CD4-positive, alpha-beta T cell treated with Interleukin-4 for 4 hours (primary cell): ENCODE measurements around the gene CHAF1B.
A peak's percentile ranks its signal among the peaks of the same experiment; 100 is the strongest.
"Not testable (repeated sequence)": the region's sequence is repeated elsewhere in the genome, so short reads cannot be mapped to it uniquely, and the experiment has no call there.

ENCODE experiments used
- DNase-seq: peaks from one replicate; pipeline ENCODE4 v3.0.0-alpha.2; 2020

The CHAF1B gene

DNA sequence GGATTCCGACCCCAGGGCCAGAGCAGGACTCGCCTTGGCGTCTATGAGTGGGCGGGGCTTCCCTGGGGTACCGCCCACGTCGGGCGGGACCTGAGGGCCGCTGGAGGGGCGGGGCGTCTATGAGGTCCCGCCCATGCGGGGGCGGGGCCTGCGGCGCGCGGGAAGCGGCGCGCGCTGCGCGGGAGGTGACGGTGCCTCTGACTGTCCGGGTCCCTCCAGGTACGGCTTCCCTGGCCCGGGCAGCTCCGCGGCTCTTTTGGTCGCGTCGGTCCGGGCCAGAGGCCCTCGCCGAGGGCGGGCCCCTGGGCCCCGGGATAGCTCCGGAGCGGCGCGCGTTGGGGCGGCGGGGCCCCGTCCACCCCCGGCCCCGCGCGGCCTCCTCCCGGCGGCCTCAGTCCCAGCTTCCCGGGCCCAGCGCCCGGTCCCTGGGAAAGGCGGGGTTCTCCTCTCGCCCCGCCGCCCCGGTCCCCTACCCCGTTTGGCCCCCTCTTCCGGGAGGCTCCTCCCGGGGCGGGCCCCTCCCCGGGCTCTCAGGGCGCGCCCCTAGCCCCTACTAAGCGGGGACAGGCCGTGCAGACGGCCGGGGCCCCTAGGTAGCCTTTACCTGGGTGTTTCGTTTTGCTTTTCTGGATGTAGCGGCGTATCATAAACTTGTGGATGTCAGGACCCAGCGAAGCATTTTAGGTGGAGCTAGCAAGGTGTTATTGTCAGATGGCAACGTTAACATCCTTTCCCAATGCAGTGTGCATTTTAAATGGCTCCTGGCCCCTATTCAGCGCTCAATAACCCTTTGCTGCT, at the start of gene CHAF1B:
CHAF1B (plus strand) TSS at position 160 of the 798 bp plus-strand sequence. CDS start 745 bp downstream, outside the sequence.
- DNase-seq, result peak; percentile 64

DNA sequence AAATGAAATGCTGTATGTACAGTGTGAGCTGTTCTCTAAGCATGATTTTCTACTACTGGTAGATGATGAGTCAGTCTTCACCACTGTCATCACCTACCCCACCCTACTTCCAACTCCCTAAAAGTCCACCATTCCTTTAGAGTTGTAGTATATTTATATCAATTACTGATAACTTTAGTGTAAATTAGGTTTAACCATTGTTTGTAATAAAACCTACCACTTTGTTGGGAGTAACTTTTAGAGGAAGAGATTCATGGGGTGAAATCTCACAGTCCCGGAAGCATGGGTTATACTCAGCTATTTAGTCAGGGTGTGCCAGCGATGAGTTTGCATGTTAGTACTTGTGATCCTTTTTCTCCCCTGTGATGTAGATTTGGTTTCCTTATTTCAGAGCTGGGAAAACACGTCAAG, 48.1 kb upstream of the CHAF1B start:
- DNase-seq, result no peak

DNA sequence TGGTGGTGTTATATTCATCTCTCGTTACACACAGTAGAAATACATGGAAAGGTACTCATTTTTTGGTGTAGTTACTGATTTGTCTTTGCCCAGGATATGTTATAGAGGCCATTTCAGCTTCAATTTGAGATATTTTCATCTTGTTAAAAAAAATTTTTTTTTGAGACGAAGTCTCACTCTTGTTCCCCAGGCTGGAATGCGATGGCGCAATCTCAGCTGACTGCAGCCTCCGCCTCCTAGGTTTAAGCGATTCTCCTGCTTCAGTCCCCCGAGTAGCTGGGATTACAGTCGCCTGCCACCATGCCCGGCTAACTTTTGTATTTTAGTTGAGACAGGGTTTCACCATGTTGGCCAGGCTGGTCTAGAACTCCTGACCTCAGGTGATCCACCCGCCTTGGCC, 46.2 kb upstream of the CHAF1B start:
- DNase-seq, result no peak

DNA sequence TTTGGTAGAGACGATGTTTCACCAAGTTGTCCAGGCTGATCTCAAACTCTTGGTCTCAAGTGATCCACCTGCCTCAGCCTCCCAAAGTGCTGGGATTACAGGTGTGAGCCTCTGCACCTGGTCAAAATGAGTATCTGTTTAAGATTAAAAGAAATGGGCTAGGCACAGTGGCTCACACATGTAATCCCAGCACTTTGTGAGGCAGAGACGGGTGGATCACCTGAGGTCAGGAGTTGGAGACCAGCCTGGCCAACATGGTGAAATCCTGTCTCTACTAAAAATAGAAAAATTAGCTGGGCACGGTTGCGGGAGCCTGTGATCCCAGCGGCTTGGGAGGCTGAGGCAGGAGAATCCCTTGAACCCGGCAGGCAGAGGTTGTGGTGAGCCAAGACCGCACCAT, 42.6 kb upstream of the CHAF1B start:
- not testable (repeated sequence) for DNase-seq

DNA sequence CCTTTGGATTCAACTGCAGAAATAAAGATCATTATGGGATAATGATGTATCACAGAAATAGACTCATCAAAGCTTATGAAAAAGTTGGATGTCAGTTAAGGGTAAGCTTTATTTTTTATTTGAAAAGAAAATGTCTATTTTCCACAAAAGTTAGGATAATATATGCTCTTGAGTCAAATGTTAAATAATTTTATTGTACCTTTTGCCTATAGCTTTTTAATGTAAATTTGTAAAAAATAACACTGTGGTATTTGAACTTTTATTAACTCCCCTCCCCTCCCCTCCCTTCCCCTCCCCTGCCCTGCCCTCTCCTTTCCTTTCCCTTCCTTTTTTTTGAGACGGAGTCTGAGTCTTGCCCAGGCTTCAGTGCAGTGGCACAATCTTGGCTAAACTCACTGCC, 40.3 kb upstream of the CHAF1B start:
- no peak for DNase-seq

DNA sequence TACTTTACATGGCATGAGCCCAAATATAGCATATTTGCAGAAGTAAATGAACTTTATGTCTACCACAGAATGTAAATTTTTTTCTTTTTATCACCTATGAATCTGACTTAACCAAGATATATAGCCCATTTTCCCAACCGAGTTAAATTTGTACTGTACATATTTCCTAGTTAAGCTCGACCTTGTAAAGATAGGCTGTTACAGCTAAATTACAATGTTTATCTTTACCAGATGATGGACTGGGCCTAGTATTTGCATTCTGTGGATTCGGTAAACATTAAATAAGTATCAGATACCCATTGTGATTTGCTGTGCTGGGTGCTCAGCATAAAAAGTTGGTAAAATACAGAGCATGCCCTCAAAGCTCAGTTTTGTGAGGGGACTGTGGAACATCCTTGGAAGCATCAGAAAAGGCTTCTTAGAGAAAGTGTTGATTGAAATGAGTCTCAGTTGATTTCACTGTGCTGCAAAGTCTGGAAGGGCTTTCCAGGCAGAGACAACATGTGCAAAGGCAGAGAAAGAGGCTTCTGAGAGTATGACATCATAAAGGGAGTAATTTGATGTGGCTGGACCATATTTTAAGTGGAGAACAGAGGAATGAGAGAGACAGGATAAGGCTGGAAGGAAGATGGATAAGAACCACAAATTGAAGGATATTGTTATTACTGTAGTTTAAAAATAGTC, 37.8 kb upstream of the CHAF1B start:
- DNase-seq, result no peak

DNA sequence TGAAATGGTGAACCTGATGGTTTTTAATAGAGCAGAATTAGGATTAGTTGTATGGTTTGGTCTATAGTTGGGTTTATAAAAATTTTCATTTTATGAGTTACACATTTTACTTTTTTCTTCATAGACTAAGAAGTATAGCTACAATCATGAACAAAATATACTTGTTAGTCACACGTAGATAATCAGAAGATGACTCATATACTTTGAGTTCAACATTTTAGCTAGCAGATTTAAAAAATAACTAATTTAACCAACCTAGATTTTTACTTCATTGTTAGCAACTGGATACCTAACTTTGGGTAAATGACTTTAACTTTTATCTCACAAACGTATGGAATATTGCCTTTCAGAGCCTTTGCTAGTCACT, 37.2 kb upstream of the CHAF1B start:
- DNase-seq, result no peak

DNA sequence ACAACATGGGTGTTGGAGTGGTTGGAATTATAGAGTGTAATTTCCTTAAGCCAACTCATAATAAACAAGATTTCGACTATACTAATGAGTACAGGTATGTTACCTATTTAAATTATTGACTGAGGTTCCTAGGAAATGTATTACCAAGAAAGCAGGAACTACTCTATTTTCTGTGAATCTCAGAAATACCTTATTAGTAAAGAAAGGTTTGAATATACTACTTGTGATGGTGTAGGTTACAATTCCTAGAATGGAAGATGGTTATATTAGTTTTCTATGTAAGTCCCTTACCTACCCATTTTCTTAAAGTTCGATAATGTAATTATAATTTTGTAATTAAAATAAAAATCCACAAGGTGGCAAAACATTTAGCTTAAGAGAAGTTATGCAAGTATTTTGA, 35.9 kb upstream of the CHAF1B start:
- no peak for DNase-seq

DNA sequence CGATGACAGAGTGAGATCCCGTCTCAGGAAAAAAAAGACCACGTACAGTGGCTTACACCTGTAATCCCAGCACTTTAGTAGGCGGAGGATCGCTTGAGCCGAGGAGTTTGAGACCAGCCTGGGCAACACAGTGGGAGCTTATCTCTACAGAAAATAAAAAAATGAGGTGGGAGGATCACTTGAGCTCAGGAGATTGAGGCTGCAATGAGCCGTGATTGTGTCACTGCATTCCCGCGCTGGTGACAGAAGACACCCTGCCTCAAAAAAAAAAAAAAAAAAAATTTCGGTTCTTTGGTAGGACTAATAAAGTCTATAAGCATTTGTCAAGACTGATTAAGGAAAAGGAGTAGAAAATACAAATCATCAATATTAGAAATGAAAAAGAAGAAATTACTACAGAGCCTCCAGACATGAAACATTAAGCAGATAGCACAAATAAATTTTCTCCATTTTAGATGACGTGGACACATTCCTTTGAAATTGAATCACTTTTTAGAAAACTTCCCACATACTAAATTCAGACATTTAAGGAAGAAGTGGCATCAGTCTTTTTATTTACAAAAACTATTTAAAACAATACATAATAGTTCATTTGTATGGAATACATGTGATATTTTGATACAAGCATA, 34.8 kb upstream of the CHAF1B start:
- no peak for DNase-seq

DNA sequence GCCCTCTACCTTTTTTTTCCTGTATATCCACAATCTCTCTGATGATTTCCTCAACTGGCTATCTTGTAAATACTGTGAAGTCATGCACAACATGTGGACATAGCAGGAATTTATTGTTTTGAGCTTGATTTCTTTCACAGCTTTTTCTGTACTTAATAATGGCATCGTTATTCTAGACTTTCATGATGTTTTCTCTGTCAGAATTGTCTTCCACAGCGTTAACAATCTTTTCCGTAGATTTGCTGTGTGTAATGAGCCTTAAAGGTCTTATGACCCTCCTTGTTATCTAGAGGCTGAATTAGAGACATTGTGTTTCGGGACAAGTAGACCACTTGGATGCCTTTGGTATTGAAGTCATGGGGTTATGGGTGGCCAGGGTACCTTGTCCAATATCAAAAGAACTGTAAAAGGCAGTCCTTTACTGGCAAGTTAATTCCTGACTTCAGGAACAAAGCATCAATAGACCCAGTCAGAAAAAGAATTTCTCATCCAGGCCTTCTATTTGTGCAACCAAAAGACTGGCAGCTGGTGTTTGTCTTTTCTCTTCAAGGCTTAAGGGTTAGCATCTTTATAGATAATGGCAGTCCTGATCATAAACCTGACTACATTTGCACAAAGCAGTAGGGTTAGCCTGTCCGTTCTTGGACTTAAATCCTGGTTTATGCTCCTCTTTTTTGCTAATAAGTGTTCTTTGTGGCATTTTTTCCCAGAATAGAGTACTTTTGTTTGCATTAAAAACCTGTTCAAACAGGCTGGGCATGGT, 30.1 kb upstream of the CHAF1B start:
- DNase-seq, result no peak

DNA sequence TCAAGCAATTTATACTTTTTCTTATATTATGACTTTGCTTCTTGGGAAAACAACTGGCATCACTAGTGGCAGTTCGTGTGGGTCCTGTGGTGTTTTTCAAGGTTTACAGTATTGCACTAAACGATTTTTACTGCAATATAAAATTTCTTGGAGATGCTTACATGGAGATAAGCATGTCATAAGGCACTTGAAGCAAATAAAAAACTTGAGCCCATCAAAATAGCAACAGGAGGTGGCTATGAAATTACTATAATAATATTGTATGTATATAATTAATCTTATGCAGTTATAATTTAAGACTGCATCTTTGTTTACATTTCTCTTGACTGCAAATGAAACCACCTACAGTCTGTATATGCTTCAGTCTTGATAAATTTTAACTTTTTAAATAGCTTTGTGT, 29.3 kb upstream of the CHAF1B start:
- no peak for DNase-seq

DNA sequence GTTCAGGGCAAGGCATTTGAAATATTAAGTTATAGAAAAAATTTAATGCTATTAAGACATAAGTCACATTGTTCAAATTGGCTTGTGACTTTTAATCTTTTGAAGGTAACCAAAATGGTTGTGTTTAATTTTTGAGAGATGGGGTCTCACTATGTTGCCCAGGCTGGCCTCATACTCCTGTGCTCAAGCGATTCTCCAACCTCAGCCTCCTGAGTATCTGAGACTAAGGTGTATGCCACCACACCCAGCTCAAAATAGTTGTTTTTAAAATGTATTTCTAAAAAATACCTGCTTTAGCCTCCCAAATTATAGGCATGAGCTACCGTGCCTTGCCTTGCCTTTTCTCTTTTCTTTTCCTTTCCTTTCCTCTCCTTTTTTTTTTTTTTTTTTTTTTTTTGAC, 26.0 kb upstream of the CHAF1B start:
- no peak for DNase-seq

DNA sequence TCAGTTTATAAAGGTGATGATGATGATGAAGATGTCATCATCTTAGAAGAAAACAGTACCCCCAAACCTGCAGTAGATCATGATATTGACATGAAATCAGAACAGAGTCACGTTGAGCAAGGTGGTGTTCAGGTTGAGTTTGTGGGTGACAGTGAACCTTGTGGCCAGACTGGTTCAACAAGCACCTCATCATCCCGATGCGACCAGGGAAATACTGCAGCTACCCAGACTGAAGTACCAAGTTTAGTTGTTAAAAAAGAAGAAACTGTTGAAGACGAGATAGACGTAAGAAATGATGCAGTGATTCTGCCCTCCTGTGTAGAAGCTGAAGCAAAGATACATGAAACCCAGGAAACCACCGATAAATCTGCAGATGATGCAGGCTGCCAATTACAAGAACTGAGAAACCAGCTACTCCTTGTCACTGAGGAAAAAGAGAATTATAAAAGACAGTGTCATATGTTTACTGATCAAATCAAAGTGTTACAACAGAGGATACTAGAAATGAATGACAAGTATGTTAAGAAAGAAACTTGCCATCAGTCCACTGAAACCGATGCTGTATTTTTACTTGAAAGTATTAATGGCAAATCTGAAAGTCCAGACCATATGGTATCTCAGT, 16.0 kb upstream of the CHAF1B start:
- DNase-seq, result no peak

DNA sequence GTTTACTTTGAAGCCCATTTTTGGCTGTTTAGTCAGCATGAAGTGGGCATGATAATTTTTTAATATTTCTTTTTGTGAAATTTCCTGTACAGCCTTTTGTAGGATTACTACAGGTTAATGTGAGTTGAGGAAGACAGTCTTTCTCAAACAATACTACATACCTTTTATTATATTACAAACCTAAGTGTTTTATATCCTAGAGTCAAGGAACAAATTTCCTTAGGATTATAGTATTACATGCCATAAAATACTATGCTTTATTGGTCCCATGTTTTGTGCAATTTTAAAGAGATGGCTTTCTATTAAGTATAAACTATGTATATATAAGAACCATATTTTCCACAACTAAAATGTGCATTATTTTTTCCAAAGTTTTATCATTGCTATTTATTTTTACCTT, 9.2 kb upstream of the CHAF1B start:
- no peak for DNase-seq

DNA sequence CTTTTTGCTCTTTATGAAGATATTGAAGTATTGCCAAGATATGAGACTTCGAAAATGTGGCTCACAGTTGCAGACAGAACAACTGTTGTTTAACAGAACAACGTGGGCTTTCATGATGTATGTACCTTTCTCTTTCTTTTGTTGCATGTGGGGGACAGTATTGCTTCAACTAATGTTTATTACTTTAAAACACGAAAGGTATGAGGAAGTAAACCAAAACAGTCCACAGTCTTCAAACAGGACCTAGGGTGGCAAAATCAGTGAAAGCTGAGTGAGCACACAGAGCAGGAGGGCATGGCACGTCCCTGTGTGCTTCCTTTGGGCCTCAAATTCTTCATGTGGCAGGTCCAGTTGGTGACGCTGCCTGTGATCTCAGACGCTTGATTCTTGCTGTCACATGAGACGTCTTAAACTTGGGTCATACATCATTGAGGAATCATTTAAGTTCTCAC, 7.8 kb upstream of the CHAF1B start:
- no peak for DNase-seq

DNA sequence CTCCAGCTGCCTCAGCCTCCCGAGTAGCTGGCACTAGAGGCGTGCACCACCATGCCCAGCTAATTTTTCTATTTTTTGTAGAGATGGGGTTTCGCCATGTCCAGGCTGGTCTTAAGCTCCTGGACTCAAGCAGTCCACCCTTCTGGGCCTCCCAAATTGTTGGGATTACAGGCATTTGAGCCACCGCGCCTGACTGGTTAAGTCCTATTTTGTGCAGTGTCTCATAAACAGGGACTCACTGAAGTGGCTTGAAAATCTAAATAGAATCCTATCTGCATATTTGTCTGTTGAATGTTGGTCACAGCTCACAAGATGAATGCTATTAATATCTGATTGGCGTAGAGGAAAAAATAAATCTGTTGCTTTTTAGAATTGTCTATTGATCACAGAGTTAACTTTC, 5.9 kb upstream of the CHAF1B start:
- DNase-seq, result no peak

DNA sequence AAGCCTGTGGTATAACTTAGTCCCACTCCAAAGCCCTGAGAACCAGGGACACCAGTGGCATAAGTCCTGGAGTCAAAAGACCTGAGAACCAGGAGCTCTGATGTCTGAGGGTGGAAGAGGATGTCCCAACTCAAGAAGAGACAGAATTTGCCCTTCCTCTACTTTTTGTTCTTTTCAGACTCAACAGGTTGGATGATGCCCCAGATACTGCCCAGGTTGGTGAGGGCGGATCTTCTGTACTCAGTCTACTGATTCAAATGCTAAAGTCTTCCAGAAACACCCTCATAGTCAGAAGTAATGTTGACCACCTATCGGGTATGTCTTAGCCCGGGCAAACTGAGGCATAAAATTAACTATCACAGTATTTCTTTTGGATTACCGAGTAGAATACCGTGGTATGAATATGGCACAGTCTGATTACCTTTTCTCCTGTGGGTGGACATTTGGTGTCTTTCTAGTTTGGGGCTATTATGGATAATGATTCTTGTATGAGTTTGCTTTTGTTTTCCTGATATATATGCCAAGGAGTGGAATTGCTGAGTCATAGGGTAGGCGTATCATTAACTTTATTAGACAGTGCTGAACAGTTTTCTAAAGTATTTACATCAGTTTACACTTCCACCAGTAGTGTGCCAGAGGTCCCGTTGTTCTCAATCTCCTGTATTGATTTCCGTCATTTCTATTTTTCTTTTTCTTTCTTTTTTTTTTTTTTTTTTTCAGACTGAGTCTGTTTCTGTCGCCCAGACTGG, 3.2 kb upstream of the CHAF1B start:
- no peak for DNase-seq

DNA sequence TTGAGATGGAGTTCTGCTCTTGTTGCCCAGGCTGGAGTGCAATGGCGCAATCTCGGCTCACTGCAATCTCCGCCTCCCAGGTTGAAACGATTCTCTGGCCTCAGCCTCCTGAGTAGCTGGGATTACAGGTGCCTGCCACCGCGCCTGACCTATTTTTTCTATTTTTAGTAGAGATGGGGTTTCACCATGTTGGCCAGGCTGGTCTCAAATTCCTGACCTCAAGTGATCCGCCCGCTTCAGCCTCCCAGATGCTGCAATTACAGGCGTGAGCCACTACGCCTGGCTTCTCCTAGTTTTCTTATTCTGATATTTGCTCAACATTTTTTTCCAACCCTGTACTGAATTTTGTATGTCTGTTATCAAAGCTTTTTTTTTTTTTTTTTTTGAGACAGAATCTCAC, 2.5 kb upstream of the CHAF1B start:
- not testable (repeated sequence) for DNase-seq

DNA sequence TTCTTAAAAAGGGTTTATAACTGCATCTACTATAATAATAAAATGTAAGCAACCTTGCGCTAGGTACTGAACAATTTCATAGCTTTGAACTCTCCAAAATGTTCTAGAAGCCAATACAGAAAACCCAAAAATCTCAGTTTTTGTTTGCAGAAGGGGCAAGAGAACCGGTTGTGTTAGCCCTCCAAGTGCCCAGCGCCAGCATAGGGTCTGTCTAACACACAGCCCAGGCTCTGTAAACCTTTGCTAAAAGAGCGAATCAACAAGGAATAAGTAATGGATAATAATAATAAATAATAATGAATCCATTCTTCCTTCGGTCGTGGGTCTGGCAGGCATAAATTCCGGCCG, 333 bp upstream of the CHAF1B start:
- DNase-seq, result no peak

DNA sequence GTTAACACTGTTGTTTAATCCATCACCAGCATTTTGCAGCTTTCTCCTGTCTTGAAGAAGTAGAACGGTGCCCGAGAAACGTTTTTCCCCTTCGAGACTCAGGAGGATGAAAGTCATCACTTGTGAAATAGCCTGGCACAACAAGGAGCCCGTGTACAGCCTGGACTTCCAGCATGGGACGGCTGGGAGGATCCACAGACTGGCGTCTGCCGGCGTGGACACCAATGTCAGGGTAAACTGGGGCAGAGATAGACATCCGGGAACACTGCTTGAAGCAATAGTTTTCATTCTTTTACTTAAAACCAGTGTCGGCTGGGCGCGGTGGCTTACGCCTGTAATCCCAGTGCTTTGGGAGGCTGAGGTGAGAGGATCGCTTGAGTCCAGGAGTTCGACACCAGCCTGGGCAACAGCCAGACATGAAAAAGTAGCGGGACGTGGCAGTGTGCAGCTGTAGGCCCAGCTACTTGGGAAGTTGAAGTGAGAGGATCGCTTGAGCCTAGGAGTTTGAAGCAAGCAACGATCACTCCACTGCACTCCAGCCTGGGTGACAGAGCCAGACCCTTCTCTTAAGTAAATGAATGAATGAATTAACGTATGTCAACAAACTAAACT, 945 bp downstream of the CHAF1B start:
- no peak for DNase-seq

DNA sequence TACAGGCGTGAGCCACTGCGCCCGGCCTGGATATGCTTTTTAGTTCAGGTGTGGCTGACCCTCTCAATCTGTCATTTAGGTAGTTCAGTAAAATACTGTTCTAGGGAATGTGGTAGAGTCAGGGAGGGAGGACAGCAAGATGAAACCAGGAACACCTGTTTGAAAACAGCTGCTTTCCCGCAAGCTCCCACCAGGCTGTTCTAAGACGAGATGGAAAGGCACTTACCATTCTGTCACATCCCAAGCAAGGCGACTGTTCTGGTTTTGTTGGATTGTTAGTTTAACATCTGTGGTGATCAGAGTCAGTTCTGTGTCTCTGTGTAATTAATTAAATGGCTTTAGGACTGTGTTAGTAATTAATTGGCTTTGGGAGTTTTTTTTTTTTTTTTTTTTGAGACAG, 2.9 kb downstream of the CHAF1B start:
- DNase-seq, result no peak

DNA sequence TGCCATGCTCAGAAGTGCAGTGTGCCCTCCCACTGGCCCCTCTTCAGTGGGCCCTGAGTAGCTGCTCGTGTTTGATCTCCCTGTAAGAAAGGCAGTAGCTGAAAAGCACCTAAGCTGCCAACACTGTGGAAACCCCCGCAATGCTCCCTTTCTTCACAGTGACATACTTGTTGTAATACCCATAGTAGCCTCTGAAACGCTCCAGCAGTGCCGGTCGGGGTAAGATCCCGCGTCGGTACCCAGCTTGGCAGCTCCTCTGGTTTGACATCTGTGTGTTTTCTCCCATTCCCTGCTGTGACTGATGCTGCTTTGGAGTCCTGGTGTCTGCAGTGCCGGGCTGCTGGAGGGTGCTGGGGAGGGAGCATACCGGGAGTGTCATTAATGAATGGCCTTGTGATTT, 3.6 kb downstream of the CHAF1B start:
- no peak for DNase-seq
